Subcutaneous adipose tissue (tissue), 4 donors: Measurements from ENCODE around the gene LYPD3. TPM values are rescaled to one million over a fixed set of nuclear protein-coding genes. Genes with fewer than 3 reads are reported as not detected.

ENCODE experiments used
- CTCF ChIP-seq: fragments of 450-650 bp; IDR thresholded peaks from one replicate; pipeline ENCODE4 v1.5.1; 2016; ENCODE audit warnings: low read depth, mild to moderate bottlenecking, control low read depth, antibody characterized with exemption, moderate library complexity
- total RNA-seq, 4 donors: library from RNA; depleted of rRNA; stranded (reverse); fragments of >200 nt; gene quantifications; one replicate each; pipeline ENCODE4 v1.1.0, GENCODE V29; 2016

Gene LYPD3
- total RNA-seq, 4 donors from 2014 or later, result 0.34 TPM; not detected in 3

GRCh38 chr19:43485951-43486350 lies 20.5 kb upstream of the LYPD3 start:
- no peak for TF ChIP-seq CTCF

GRCh38 chr19:43483281-43483680 lies 17.9 kb upstream of the LYPD3 start:
- no peak for TF ChIP-seq CTCF

DNA sequence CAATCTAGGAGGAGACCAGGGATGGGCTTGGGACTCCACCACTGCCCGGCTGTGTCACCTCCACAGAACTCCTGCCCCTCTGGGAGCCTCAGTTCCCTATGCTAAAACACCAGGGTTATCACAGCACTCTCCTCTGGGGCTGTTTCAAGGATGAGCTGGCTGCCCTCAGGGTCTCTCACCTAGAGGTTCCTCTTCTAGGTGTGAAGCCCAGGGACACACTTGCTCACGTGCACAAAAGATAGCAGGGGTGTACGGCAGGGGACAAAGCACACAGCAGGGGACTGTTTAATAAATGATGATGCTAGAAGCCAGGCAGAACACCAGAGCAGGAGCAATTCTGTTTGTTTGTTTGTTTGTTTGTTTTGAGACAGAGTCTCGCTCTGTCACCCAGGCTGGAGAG lies 16.8 kb upstream of the LYPD3 start:
- TF ChIP-seq CTCF, result no peak

GRCh38 chr19:43481701-43482100 lies 16.3 kb upstream of the LYPD3 start:
- TF ChIP-seq CTCF, result no peak

- no peak for TF ChIP-seq CTCF
Measured at GRCh38 chr19:43480574-43480973, 15.2 kb upstream of the LYPD3 start.

DNA sequence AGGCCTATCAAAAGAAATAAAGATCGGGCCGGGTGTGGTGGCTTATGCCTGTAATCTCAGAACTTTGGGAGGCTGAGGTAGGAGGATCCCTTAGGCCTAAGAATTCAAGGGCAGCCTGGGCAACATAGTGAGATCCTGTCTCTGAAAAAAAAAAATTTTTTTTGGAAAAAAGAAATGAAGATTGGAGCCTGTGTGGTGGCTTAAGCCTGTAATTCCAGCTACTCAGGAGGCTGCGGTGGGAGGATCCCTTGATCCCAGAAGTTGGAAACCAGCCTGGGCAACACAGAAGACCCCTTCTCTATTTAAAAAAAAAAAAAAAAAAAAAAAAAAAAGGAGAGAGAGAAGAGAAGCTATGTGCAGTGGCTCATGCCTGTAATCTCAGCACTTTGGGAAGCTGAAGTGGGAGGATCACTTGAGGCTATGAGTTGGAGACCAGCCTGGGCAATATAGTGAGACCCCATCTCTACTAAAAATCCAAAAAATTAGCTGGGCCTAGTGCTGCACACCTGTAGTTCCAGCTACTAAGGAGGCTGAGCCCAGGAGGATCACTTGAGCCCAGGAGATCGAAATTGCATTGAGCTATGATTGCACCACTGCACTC lies 14.7 kb upstream of the LYPD3 start:
- no peak for TF ChIP-seq CTCF

- no peak for TF ChIP-seq CTCF
Measured at GRCh38 chr19:43479226-43479625, 13.8 kb upstream of the LYPD3 start.

DNA sequence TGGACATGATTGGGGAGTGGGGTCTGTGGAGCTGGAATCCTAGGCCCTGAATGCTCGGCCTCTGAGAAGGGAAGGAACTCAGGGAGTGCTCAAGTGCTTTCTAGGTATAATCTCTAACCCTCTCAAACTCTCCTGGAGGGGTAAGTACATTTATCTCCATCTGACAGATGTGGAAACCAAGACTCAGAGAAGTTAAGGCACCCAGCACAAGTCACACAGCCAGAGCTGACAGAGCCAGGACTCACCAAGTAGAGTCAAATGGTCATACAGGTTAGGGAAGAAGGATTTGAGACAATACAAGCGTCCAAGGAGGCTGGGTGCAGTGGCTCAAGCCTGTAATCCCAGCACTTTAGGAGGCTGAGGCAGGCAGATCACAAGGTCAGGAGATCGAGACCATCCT lies 12.9 kb upstream of the LYPD3 start:
- no peak for TF ChIP-seq CTCF
